ENCODE data around the gene SOX4.

The SOX4 gene

DNA sequence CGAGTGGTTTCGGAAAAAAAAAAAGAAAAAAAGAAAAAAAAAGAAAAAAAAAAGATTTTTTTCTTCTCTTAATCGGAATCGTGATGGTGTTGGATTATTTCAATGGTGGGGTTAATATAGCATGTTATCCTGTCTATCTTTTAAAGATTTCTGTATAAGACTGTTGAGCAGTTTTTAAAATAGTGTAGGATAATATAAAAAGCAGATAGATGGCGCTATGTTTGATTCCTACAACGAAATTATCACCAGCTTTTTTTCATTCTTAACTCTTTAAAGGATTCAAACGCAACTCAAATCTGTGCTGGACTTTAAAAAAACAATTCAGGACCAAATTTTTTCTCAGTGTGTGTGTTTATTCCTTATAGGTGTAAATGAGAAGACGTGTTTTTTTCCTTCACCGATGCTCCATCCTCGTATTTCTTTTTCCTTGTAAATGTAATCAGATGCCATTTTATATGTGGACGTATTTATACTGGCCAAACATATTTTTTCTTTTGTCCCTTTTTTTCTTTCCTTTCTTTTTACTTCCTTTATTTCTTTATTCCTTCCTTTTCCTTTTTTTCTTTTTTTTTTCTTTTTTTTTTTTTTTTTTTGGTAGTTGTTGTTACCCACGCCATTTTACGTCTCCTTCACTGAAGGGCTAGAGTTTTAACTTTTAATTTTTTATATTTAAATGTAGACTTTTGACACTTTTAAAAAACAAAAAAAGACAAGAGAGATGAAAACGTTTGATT, 3.6 kb downstream of the SOX4 start:
- peaks cover 17% of the 10 kb centered on the region for H3K4me1 ChIP-seq (ENCODE audit: low read depth, poor library complexity, severe bottlenecking)
- H3K4me3 ChIP-seq (IDR thresholded peaks at IDR 0.05; ENCODE audit: insufficient read depth, low read depth, low read length): peak overlapping the region; percentile 46
- TF ChIP-seq, protein P1, sequence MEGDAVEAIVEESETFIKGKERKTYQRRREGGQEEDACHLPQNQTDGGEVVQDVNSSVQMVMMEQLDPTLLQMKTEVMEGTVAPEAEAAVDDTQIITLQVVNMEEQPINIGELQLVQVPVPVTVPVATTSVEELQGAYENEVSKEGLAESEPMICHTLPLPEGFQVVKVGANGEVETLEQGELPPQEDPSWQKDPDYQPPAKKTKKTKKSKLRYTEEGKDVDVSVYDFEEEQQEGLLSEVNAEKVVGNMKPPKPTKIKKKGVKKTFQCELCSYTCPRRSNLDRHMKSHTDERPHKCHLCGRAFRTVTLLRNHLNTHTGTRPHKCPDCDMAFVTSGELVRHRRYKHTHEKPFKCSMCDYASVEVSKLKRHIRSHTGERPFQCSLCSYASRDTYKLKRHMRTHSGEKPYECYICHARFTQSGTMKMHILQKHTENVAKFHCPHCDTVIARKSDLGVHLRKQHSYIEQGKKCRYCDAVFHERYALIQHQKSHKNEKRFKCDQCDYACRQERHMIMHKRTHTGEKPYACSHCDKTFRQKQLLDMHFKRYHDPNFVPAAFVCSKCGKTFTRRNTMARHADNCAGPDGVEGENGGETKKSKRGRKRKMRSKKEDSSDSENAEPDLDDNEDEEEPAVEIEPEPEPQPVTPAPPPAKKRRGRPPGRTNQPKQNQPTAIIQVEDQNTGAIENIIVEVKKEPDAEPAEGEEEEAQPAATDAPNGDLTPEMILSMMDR (conservative IDR thresholded peaks at IDR 0.05; ENCODE audit: low read depth, low read length): peak; percentile 58; the same call in 1 of the 2 replicates
- H4K20me1 ChIP-seq (ENCODE audit: insufficient read depth): no peaks in the 10 kb centered on the region
- H3K36me3 ChIP-seq (ENCODE audit: insufficient read depth): no peaks in the 10 kb centered on the region
- peaks cover 52% of the 10 kb centered on the region for H3K79me2 ChIP-seq (ENCODE audit: insufficient read depth, low read depth)
- H3K9ac ChIP-seq: peak overlapping the region; percentile 97
- H3K4me2 ChIP-seq: peak overlapping the region; percentile 59
- peak overlapping the region; percentile 88; the same call in 1 of the 2 replicates for H2AFZ ChIP-seq (ENCODE audit: low read depth)
- peak overlapping the region; percentile 95 for H3K27ac ChIP-seq
- no peaks in the 10 kb centered on the region for H3K27me3 ChIP-seq (ENCODE audit: insufficient read depth, low read depth)

DNA sequence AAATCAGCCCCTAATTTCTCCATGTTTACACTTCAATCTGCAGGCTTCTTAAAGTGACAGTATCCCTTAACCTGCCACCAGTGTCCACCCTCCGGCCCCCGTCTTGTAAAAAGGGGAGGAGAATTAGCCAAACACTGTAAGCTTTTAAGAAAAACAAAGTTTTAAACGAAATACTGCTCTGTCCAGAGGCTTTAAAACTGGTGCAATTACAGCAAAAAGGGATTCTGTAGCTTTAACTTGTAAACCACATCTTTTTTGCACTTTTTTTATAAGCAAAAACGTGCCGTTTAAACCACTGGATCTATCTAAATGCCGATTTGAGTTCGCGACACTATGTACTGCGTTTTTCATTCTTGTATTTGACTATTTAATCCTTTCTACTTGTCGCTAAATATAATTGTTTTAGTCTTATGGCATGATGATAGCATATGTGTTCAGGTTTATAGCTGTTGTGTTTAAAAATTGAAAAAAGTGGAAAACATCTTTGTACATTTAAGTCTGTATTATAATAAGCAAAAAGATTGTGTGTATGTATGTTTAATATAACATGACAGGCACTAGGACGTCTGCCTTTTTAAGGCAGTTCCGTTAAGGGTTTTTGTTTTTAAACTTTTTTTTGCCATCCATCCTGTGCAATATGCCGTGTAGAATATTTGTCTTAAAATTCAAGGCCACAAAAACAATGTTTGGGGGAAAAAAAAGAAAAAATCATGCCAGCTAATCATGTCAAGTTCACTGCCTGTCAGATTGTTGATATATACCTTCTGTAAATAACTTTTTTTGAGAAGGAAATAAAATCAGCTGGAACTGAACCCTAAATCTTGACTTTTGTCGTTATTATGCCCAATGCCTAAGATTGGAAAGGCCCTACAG, 4.5 kb downstream of the SOX4 start:
- Histone ChIP-seq H3K27ac (no peak overlapping the region), H3K36me3 (ENCODE audit: insufficient read depth) (no peaks in the 10 kb centered on the region), H3K27me3 (ENCODE audit: insufficient read depth, low read depth) (no peaks in the 10 kb centered on the region), H3K4me2 (peak overlapping the region; percentile 59), H3K79me2 (ENCODE audit: insufficient read depth, low read depth) (peaks cover 52% of the 10 kb centered on the region), H4K20me1 (ENCODE audit: insufficient read depth) (no peaks in the 10 kb centered on the region), H3K4me3 (IDR thresholded peaks at IDR 0.05; ENCODE audit: insufficient read depth, low read depth, low read length) (no peak overlapping the region), H3K4me1 (ENCODE audit: low read depth, poor library complexity, severe bottlenecking) (peaks cover 11% of the 10 kb centered on the region), H2AFZ (ENCODE audit: low read depth) (no peak overlapping the region), H3K9ac (peak overlapping the region; percentile 11; the same call in 1 of the 2 replicates)
- TF ChIP-seq, protein P1 (conservative IDR thresholded peaks at IDR 0.05; ENCODE audit: low read depth, low read length): no peak

DNA sequence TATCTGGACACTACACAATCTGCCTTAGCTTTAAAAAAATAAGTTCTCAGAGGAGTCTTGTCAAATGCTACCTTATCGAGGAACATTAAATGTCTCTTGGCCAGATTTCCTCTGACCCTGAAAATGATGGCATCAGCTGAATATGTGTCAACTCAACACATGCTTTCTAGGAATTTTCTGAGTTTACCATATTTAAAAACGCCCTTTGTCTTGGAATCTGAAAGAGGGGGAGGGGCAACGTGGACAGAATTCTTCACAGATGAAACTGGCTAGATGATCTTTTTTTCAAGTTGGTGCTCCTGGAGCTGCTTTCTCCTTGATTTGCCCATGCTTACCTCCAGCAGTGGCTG, 5.1 kb downstream of the SOX4 start:
- no peaks in the 10 kb centered on the region for H4K20me1 ChIP-seq (ENCODE audit: insufficient read depth)
- H3K4me3 ChIP-seq (IDR thresholded peaks at IDR 0.05; ENCODE audit: insufficient read depth, low read depth, low read length): no peak overlapping the region
- H3K4me1 ChIP-seq (ENCODE audit: low read depth, poor library complexity, severe bottlenecking): peaks cover 10% of the 10 kb centered on the region
- no peaks in the 10 kb centered on the region for H3K27me3 ChIP-seq (ENCODE audit: insufficient read depth, low read depth)
- no peak overlapping the region for H3K9ac ChIP-seq
- no peak overlapping the region for H2AFZ ChIP-seq (ENCODE audit: low read depth)
- peaks cover 52% of the 10 kb centered on the region for H3K79me2 ChIP-seq (ENCODE audit: insufficient read depth, low read depth)
- H3K36me3 ChIP-seq (ENCODE audit: insufficient read depth): no peaks in the 10 kb centered on the region
- no peak overlapping the region for H3K27ac ChIP-seq
- TF ChIP-seq, protein P1 (conservative IDR thresholded peaks at IDR 0.05; ENCODE audit: low read depth, low read length): no peak
- H3K4me2 ChIP-seq: no peak overlapping the region

DNA sequence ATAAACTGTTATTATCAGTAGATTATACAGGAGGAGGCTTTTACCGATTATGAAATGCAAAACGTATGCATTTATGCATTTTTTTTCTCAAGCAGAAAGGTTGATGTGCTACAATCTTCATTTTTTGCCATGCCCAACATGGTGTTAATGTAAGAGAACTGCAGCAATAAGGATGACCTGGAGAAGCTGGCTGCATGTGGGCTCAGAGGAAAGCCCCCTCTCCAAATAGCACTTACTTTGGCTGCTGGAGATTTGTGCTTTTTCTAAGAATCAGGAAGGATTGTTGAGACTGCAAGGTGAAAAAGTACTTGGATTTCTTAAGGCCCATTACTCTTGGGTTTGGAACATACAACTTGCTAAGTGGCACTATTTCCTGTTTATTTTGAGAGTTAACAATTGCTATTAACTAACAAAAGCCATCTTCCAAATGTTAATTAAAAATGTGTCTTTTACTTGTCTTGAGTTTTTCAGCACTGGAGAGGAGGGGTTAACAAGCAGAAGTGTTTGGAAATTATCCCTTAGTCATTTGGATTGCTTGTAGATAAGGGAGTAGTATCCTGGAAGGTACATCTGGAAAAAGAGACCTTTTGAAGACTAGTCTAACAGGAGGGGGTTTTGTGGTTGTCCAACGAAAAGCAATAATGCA, 5.6 kb downstream of the SOX4 start:
- Histone ChIP-seq H3K4me3 (IDR thresholded peaks at IDR 0.05; ENCODE audit: insufficient read depth, low read depth, low read length) (no peak overlapping the region), H3K4me1 (ENCODE audit: low read depth, poor library complexity, severe bottlenecking) (peaks cover 10% of the 10 kb centered on the region), H3K36me3 (ENCODE audit: insufficient read depth) (no peaks in the 10 kb centered on the region), H3K27ac (no peak overlapping the region), H3K4me2 (no peak overlapping the region), H4K20me1 (ENCODE audit: insufficient read depth) (no peaks in the 10 kb centered on the region), H2AFZ (ENCODE audit: low read depth) (no peak overlapping the region), H3K27me3 (ENCODE audit: insufficient read depth, low read depth) (no peaks in the 10 kb centered on the region), H3K9ac (no peak overlapping the region), H3K79me2 (ENCODE audit: insufficient read depth, low read depth) (peaks cover 52% of the 10 kb centered on the region)
- TF ChIP-seq, protein P1 (conservative IDR thresholded peaks at IDR 0.05; ENCODE audit: low read depth, low read length): no peak

Measured in KMS-11 (cell line).